HG03066 (cell line): ENCODE measurements around the gene MSL1.

Experiments used
- ATAC-seq: cut with Tn5 transposase; IDR thresholded peaks from one replicate; pipeline ENCODE4 v1.9.1; 2021; ENCODE audit warnings: low read depth; ENCODE audit not compliant: unreplicated experiment

Gene MSL1

DNA sequence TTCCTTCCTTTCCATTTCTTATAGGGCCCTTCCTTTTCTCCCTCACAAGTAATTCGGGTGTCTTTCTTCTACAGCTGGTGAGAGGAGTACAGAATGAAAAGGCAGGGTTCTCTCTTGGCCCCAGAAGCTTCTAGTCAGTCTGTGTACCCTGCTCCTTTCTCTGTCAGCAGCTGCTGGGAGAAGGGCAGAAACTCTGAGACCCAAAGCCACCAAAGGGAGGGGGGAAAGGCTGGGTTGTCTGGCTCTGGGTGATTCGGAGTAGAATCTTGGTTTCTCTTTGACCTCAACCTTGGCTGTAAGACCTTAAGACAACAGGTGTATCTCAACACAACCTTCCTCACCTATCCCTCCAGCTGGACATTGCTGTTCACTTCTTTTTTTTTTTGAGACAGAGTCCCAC is 18.1 kb upstream of the MSL1 start:
- ATAC-seq: no peak

GRCh38 chr17:40104594-40105486 is 16.9 kb upstream of the MSL1 start:
- ATAC-seq: no peak

- ATAC-seq: no peak
Measured at GRCh38 chr17:40105861-40106759, 15.7 kb upstream of the MSL1 start.

DNA sequence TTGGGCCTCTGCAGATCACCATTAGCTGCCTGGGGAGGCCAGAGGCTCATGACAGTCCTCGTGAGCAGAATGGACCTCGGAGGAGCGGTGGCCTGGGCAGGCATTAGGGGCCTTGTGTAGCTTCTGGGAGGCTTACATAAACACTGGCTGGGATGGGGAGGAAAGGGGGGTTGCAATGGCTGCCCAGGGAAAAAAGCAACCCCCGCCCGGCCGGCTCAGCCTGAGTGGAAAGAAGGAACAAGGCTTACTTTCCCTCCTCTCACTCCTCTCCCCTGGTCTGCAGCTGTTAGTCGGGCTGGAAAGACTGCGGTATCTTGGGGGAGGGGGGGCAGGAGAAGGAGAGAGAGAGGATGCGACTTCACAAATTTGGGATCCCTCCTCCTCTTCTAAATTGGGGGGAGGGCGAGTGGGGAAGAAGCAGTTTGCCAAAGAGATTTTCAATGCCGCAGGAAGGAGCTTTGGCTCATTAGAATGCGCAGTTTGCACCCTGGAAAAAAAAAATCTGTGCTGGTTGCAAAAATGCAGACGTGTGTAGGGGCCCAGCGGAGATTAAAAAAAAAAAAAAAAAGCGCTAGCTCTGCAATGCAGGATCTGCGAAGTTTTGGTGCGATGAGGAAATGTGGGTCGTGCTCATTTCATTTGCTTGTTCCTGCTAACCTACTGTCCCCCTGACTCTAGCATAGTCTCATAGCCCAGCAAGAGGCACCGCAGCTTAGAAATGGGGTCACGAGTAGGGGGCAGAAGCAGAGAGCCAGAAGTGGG is 14.8 kb upstream of the MSL1 start:
- no peak for ATAC-seq

GRCh38 chr17:40107522-40108174 is 14.1 kb upstream of the MSL1 start:
- ATAC-seq: no peak

DNA sequence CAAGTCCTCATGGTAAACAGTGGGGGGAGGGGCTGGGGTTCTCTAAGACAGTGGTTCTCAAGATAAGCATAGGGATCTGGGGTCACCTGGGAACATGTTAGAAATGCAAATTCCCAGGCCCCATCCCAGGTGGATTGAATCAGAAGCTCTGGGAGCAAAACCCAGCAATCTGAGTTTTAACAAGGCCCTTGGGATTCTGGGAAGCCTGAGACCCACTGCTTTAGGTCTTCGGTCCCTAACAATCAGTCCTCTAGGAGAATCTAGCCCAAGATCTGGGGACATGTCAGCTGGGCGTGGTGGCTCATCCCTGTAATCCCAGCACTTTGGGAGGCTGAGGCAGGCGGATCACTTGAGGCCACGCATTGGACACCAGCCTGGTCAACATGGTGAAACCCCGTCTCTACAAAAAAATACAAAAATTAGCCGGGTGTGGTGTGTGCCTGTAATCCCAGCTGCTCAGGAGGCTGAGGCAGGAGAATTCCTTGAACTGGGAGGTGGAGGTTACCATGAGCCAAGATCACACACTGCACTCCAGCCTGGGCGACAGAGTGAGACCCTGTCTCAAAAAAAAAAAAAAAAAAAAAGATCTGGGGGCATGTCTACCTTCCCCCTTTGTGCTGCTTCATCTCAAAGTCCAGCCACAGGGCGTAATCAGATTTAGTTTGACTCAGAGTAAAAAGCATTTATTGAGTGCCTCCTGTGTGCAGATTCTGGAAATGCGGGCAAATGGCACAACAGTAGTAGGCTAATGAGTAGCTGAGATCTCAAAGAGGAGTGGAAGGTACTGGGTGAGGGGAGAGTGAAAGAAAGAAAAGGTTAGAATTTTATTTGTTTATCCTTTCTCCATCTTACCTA is 12.6 kb upstream of the MSL1 start:
- no peak for ATAC-seq

DNA sequence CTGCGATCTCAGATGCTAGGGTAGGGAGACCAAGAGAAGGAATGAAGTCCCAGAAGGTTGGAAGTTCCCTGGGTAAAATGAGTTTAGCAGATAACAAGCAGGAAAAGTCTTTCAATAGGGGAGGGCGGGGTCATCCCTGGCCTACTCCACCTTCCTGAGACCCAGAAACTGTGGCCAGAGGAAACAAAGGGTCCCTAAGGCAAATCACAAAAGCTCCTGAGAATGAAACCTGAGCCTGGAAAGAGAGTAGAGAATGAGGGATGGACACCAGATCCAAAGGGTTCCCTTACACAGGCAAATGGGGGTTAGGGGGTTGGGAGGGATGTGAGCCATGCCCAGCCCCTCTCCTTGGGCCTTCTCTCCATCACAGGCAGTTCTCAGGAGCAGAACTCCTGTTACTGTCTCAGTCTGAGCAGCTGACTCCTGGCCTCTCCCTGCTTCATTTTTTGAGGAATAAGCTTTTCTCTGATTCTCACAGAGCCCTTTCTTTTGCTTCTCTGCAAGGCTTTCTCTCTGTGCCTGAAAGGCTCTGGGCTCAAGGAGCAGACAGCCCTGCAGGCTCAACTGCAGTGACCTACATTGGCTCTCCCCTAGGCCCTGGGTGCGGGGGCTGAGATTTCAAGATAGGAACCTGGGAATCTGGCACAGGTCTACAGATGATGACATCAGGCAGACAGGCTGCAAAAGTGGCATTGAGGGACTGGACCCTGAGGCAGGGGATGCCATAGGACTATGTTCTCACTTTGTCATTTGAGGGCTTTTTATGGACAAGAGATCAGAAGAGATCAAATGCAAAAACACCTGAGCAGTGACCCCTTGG is 11.5 kb upstream of the MSL1 start:
- no peak for ATAC-seq

DNA sequence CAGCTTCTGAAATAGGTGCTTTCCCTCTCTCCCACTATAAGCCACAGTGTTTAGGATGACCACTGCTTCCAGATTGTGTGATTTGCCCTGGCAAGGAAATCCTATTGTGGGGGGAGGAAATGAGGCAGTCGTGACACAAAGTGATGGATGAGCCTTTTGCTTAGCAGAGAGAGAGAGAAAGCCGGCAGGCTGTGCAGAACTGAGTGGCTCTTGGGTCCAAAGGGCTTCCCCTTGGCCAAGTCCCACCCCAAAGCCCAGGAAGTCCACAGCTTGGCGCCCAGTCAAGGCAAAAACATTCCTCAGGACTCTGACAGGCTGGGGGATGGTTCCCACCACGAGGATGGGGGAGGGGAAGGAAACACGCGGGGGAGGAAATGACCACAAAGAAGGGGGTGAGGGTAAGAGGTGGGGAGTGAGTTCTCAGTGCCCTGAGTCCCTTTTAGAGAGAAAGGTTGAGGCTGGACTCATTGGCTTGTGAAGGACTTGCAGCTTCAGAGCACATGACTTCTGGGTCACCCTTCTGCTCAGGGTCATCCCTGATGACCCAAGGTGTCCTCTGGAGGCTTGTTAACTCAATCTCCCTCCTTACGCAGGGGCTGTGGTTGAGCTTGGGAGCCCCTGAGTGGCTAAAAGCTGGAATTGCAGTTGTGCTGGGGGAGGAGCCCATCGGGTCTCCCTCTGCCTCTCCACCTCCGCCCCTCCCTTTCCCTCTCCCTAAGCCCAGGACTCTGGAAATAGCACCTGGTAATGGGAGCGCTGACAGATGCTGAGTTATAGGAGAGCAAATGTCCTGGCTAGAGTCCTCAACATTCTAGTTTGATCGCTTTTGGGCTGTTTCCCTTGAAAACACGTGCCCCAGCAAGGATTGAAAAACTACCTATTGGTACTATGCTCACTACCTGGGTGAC is 10.3 kb upstream of the MSL1 start:
- no peak for ATAC-seq

DNA sequence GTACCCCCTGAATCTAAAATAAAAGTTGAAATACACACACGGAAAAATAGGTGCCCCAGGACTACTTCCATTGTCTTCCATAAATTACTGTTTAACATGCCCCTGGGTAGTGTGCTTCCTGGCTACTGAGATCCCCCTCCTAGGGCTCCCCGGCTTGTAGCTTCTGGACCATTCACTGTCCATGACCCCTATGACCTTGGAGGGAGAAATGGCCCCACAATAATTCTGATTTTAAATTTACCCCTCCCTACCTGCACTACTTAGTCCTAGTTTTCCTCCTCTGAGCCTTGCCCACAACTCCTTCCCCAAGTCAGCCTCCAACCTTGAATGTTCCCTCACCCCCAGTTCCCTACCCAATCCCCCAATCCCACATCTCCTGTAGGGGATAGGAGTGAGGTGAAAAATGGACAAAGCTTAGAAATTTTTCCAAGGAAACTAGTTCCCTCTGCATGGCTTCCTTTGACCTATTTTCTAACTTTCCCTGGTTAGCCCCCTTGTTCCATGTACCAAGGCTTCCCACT is 9.5 kb upstream of the MSL1 start:
- no peak for ATAC-seq

DNA sequence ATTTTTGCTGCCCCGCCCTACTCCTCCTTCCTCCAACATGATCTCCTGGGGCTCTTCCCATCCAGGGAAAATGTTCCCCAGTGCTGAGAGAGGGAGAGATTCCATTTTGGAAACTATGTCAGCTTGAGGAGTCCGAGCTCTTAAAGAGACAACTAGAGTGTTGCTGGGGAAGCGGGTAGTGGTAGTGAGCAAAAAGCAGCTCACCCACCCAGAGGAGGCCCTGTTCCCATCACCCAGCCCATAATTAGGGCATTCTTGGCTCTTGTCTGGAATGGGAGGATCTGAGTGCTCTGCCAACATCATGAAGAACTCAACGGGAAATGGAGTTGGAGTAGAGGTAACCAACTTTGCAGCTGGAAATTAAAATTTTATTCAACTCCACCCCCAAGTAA is 9.1 kb upstream of the MSL1 start:
- ATAC-seq: no peak

DNA sequence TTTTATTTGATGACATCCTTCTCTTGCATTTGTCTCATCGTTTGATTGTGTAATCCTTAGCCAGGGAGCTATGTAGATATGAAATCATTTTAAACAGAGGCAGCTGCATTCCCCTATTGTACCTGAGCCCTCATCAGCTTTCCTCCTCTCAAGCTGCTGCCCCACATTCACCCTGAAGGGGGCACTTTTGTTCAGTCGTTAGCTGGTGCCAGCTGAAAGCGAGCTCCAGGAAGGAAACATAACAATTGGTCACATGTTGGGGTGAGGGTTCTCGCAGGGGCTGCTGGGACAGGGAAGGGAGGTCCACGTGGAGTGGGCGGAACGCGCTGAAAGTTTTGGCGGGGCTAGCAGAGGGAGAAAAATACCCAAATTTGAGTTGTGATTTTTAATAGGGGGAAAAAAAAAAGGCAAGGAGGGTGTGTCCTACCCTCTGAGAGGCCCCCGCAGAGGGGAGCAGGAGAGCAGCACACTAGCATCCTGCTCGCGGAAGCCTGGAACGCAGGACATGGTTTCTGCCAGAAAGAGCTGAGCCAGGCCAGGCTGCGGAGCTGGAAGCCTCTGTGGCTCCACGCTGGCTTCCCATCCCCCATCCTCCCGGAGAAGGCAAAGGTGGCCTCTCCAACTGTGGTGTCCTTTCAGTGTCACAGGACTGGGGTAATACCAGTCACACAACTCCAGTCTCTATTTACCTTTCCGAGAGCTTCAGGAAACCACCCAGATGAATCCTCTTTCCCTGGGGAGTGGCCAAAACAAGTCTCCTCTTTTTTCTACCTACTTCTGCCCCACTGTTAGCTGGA is 8.5 kb upstream of the MSL1 start:
- peak; percentile 79 for ATAC-seq

- ATAC-seq: no peak
Measured at GRCh38 chr17:40113907-40114245, 7.9 kb upstream of the MSL1 start.

GRCh38 chr17:40115101-40115436 is 6.7 kb upstream of the MSL1 start:
- no peak for ATAC-seq

- no peak for ATAC-seq
Measured at GRCh38 chr17:40122136-40122998, 596 bp downstream of the MSL1 start.

DNA sequence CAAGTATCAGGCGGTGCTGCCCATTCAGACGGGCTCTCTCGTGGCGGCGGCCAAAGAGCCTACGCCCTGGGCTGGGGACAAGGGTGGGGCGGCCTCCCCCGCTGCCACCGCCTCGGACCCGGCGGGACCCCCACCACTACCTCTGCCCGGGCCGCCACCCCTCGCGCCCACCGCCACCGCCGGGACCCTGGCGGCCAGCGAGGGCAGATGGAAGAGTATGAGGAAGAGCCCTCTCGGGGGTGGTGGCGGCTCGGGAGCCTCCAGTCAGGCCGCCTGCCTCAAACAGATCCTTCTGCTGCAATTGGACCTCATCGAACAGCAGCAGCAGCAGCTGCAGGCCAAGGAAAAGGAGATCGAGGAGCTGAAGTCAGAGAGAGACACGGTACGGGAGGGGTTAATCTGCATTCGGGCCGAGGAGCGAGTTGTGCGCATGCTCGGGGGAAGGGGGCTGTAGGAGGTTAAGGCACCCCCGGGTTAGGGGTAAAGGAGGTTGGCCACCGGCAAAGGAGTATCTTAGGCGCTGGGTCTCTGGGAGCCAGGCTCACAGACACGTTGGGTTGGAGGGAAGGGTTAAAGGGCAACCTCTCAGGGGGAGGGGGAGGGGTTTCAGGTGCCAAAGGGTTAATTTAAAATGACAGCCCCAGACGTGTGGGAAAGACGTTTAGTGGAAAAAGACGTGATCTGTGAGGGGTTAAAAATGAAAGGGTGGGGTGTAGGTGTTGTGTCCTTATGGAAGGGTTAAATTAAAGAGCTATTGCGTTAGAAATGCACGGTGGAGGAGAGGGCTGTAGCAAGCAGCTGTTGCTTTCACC is 1.4 kb downstream of the MSL1 start:
- ATAC-seq: no peak
